Stimulated activated CD8-positive, alpha-beta memory T cell treated with anti-CD3 and anti-CD28 coated beads, Interleukin-12 subunit alpha, Interleukin-12 subunit beta, amount 100 ng/mL, for 4 hours (primary cell): Measurements from ENCODE around the gene TGFA.
A peak's percentile ranks its signal among the peaks of the same experiment; 100 is the strongest.

ENCODE experiments used
- DNase-seq: peaks from one replicate; pipeline ENCODE4 v3.0.0-alpha.2; 2020; ENCODE audit warnings: low read depth

The TGFA gene

DNA sequence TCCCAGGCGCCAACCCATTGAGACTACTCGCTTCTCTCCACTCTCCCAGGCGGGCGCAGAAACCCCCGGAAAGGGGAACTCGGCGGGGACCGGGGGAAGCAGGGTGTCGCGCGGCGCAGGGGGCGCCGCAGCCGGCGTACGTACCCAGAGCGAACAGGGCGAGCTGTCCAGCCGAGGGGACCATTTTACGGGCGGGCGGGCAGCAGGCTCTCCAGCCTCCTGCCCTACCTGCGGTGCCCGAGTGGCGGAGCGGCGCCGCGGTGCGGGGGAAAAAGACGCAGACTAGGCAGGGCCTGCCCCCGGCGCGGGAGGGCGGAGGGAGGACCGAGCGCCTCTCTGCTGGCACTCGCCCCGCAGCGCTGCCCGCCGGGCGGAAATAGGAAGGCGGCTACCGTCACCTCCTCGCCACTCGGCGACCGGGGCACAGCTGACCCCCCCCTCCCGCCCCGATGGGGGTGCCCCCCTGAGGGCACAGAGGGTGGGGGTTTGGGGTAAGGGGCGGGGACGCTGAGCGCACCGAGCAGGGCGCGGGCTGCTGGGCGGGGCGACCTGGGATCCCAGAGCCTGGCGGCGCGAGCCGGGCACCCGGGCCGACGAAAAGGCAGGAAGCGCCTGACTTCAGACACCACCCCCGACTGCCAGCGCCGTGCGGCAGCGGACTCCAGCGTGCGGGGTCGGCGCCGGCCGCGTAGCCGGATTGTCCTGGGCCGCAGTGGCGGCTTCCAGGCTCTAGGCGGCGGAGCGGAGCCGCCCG is at the start of gene TGFA:
TGFA (minus strand) TSS at position 243 of the 754 bp plus-strand sequence; CDS start at position 184, 59 bp downstream.
- peak; percentile 56 for DNase-seq

DNA sequence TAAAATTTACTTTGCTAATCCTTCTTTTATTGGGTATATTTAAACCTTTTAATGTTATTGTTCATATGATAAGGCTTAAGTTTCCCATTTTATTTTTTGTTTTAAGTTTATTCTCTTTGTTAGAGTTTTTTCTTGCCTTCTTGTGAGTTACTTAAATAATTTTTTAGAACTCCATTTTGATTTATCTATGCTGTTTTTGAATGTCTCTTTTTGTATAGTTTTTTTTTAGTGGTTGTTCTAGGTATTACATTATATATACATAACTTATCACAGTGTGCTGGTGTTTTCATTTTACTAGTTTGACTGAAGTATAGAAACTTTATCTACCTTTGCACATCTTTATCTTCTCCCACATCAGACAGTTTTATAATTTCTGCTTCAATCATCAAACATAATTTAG is 49.4 kb upstream of the TGFA start:
- no peak for DNase-seq

DNA sequence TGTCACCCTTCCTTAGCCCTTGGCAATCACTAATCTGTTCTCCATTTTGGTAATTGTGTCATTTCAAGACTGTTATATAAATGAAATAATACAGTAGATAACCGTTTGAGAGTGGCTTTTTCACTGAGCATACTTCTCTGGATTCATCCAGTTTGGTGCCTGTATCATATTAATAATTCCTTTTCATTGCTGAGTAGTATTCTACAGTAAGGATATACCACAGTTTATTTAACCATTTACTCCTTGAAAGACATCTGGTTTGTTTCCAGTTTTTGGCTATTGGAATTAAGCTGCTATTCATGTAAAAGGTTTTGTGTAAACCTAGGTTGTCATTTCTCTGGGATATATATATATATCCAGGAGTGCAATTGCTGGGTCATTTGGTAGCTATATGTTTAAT is 44.6 kb upstream of the TGFA start:
- DNase-seq = no peak

DNA sequence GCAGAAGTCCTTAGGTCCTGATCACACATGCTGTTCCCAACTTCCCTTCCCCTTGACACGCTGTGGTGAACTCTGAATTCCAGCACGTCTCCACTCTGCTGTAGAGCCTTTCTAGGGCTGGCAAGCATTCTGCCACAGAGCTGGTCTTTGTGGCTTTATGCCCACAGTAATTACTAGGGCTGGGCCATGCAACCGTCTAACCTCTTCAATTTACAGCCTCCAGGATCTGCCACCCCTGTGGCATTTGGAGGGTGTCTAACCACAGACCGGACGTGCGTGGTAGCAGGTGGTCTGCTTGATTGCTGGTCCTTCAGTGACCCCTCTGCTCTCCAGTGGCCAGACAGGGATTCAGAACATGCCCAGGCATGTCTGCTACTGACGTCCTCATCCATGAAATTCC is 43.1 kb upstream of the TGFA start:
- DNase-seq = no peak

DNA sequence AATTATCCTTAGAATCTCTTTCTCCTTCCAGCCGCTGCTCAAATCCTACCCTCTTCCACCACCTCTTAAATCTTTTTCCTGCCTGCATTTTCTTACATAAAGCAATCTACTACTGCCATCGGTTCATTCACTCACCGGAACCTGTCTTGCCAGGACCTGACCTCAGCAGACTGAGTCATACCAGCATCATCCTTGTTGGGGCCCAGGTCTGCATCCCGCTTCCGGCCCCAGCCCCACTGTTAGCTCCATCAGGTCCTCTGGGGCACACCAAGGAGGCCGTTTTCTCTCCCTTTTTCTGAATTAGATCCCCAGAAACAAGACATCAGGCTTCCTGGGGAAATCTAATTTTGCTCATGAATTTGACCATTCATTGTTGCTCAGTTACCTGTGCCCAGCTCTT is 42.7 kb upstream of the TGFA start:
- no peak for DNase-seq

DNA sequence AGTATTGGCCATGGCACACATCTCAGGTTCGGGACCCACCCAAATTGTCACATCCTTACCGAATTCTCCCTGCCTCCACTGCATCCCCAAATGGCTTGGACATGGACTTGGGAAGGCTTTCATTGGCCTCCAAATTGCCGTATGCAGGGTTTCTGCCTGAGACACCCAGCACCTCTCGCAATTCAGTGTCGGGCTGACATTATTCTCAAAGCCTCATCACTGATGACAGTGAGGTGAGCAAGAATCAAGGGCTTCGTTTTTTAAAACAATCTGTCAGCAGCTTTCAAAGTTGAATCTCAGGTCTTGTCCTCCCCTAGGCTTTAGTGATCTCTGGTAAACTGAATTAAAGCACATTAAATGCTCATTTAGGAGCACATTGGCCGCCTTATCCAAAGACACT is 29.5 kb upstream of the TGFA start:
- DNase-seq = no peak

DNA sequence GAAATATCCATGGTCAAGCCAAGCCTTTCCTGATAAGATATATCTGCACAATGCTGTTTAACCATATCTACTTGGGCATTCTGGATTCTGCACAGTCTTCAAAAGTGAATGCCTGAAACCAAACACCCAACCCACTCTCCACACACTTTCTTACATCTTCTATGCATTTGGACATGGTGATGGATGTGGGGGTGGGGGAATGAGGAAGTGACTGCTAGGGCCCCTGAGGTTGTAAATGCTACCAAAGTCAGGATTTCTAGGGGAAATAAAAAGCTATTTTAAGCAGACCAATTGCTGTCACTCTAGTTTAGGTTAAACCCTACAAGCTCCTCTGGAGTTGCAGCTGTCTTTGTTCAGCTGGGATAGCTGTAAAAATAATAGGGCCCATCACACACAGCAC is 26.7 kb upstream of the TGFA start:
- DNase-seq = no peak

DNA sequence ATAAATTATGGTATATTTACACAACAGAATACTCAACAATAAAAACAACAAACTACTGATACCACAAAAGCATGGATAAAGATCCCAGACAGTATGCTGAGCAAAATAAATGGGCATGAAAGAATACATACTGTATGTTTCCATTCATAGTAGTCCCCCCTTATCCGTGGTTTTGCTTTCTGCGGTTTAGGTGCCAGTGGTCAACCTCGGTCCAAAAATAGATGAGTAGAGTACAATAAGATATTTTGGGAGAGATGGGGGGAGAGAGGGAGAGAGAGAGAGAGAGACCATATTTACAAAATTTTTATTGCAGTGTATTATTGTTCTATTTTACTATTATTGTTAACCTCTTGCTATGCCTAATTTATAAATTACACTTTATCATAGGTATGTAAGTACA is 21.0 kb upstream of the TGFA start:
- DNase-seq = no peak

DNA sequence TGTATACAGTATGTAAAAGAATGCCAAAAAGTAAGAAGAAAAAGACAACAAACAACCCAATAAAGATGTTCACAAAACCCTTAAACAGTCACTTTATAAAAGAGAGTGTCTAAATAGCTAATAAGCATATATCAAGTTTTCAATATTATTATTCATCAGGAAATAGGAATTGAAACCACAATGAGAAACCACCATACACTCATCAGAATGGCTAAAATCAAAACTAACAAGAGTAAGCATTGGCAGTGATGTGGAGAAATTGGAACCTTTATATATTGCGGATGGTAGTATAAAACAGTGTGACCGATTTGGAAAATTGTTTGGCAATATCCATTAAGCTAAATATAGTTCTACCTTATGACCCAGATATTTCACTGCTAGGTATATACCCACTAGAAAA is 20.5 kb upstream of the TGFA start:
- no peak for DNase-seq

DNA sequence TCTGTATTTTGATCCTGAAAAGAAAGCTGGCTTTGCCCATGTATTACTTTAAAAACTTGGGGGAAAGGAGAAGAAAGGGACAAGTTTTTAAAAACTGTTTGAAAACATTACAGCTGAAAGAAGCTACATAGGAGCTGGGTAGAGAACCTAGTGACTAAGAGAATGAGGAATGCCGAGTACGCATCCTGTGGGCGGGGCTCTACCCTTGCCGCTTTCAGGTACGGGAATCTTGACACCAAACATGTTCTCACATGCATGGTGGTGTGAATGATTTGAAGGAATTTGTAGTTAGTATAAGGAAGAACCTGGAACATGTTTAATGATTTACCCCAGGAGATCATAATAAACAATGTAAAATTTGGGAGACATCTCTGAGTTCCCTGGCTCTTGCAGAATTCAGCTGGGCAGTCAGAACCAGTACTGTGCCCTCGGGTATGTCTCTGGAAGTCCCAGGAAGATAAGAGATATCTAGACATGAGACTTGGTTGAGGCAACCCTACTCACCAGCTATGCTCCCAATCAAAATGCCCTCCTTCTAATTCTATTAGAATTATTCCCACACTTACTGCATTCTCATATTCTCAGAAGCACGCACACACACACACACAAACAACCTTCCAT is 16.5 kb upstream of the TGFA start:
- no peak for DNase-seq

DNA sequence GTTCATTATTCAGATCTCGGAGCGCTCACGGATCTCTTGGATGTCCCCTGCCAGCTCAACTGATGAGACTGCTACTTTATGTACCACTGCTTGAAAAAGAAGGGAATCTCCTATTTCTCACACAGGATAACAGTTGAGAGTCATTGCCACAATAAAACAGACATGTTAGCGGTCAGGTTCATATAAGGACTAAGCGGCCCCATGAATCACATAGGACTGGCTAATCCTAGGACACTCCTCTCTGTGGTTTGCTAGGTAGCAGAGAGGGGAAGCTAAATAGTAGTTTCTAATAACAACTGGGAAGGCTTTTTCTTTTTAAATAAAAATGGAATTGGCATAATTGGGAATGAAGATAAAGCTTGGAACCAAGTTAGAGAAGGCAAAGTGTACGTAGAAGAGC is 15.9 kb upstream of the TGFA start:
- no peak for DNase-seq

DNA sequence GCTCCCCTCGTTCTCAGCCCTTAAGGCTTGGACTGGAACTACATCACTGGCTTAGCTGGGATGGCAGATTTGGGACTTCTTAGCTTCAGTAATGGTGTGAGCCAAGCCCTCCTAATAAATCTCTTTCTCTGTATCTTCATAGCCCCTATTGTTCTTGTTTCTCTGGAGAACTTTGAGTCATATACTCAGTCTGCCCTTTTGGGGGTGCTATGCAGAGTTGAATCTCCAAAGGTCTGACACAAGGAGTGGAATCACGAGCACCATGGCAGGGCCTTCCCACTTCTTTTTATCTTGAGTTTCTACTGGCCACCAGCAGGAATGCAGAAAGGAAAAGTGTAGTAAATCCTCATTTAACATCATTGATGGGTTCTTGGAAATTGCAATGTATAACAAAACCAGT is 13.3 kb upstream of the TGFA start:
- no peak for DNase-seq

DNA sequence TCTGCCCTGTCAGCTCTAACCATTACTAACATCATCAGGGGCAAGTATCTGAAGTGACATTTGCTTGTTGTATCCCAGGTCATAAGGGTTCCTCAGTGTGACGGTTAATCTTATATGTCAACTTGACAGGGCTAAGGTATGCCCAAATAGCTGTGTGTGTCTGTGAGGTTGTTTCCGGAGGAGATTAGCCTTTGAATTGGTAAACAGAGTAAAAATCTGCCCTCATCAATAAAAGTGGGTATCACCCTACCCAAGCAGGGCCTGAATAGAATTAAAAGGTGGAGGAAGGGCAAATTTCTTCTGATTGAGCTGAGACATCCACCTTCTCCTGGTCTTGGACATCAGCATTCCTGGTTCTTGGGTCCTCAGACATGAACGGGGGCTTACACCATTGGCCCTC is 12.8 kb upstream of the TGFA start:
- DNase-seq = no peak

DNA sequence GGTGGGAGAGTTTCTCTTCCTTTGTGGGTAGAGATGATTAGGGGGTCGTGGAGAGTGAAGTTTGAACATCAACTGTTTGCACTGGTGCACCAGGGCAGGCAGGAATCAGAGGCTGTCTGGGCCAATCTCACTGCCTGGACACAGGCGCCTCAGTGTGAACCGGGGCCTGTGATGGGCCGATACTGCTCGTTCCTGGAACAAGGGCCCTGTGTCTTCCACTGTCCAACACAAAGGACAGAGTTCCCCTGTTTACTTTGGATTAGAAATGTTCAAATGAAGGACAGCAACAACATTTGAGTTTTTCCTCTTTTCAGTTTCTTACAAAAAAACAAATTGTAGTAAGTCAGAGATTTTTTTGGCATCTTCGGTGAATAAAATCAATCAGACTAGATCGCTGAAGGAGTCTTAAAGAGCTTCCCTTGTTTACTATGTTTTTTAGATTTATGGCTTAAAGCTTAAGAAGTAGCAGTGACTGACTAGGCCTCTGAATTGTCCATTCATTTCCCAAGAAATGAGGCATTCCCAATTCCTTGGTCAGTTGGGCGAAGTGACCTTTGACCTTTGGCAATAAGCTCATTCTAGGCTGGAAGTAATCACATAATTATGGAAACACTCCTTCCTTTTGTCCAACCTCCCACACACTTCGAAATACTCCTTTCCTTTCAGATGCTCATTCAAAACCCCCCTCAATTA is 11.6 kb upstream of the TGFA start:
- no peak for DNase-seq

DNA sequence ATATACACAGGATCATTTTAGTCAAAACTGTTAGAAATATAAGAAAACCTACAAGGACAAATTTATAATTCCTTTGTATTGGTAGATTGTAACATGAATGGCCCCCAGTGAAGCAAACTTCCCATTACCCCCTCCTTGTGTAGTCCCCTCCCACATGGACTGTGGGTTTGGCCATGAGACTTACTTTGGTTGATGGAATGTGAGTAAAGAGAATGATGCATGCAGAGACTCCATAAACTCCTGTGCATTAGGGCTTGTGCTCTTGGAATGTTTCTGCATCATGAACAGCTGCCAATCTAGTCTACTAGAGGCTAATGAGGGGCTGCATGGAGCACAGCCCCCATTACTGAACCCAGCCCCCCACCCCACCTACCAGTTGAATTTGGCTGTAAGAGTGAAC is 8.3 kb upstream of the TGFA start:
- no peak for DNase-seq

DNA sequence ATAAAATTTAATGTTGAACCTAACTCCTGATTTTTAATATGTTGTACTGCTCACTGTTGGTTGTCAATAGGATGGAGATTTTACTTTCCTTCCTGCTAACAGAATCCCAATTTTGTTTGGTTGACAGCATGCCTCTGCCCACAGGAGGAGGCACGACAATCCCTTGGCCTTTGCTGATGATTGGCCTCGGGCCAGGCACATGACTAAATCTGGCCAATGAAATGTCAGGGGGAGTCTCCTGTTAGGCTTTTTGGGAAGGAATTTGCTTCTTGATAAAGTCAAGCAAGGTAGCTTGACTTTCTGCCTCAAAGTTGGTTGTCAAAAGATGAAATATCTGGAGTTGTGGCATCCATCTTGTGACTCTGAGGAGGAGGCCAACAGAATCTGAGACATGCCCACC is 6.8 kb upstream of the TGFA start:
- no peak for DNase-seq

DNA sequence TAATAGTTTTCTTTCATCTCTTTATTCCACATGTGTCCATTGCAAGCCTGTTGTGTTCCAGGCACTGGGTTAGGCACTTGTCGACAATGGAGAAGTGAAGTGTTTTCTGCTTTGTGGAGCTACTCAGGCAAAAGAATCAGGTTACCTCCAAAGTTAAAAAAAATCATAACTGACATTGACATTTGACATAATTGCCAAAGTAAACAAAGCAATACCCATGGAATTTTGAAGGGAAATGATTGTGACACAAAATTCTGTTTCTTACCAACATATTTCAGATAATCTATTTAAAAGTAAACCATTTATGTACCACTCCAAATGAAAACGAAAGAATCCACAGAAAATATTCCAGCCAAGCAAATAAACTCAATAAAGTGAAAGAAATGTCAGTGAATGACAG is 6.4 kb upstream of the TGFA start:
- no peak for DNase-seq

DNA sequence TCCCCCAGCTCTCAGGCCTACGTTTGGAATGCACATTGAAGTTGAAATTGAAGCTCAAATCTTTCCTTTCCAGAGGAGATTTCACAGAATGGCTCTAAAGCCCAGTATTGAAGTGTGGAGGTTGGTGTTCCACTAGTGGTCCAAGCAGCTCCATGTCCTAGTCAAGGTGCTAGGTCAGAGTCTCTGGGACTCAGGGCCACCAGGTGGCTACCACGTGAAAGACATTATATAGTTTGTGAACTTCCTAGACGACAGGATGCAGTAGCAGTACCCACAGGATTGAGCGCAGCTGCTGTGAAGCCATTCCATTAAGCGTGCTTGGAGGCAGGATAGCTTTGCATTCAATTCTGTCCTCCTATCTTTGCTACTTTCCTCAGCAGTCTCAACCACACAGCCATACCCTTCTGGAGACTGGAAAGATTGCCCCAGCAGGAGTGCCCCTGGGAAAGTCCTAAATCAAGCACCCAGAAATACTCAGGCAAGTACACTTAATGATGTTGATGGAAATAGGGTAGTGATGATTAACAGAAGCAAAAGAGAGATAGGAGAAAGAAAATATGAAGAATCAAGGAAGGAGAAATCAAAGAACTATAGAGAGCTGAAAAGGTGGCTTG is 4.7 kb upstream of the TGFA start:
- DNase-seq = no peak

DNA sequence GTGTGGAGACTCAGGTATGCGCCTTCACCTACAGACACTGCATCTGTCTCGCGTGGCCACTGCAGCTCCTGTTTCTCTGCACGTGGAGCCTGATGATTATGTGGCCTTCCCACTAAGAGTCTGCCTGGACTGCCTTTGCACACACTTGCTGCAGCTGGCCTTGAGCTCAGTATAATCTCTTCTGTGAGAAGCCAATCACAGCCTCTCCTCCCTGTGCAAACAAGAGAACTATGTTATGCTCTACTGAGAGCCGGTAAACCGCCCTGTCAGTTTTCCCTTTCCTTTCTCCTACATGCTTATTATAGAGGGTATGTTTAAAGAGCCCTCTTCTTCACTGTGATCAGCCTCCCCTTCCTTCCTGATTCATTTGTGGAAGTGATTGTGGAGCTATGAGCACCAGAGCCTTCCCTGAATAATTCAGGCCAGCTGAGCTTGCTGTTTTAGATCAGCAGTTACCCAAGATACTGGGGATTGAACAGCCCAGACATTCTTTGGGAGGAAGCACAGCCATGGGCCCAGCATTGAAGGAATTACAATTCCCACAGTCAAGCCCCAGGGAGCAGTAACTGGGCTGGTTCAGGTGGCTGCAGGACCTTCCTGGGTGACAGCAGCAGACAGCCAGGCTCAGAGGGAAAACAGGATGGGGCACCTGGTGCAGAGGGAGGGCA is 3.7 kb upstream of the TGFA start:
- DNase-seq = no peak

DNA sequence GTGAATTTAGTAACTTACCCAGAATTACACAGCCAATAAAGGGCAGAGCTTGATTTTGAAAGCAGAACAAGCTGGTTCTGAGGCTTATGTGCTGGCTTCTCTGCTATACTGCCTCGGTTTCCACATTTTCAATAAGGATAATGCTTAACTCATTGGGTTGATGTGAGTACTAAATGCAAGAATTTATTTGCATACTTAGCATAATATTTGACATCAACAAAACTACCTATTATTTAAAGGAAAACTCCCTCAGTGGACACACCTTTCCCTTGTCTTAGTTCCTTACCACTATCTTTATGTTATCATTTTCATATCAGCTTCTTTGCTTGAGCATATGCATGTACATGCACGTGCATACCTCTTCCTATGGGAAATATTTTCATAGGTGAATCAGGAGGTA is 3.0 kb upstream of the TGFA start:
- DNase-seq = no peak

DNA sequence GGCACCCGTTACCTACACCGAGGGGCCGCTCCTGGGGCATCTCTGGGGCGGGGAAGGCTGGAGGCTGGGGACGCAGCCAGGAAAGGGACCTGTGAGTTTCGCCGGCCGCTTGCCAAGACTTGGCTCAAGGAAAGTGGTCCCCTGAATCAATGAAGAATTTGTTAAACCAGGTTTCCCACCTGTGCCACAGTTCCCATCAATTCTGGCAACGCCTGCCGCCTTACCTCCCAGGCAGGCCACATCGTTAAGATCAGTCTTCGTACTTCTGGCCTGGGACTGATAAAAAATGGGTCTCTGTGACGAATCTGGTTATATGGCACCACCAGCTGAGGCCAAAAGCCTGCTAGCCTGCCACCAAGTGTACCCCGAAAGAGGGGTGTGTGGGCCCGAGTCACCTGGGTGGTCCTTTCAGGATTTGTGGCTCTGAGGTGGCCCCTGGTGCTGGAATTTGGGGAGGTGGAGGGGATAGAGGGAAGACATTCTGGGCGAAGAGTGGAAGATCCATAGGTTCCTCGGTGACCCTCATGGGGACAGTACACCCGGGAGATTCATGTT is 789 bp upstream of the TGFA start:
- DNase-seq = no peak

DNA sequence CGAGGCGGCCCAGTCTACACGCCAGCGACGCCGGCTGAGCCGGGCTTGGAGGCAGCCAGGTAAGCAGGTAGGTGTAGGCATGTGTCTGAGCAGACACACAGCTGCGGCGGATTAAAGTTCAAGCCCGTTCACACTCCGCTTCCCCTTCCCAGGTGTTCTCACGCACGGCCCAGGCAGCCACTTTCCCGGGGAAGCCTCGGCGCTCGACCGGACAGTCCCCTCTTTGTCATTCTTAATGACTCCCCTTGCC is 367 bp downstream of the TGFA start:
- no peak for DNase-seq
